SIG-M5 treated with dmso at 0.1 percent for 504 hours (cell line): ENCODE measurements around the gene JAG2.
A peak's percentile ranks its signal among the peaks of the same experiment; 100 is the strongest.

ENCODE experiments used
- DNase-seq: peaks from one replicate; lab custom pipeline; 2025; ENCODE audit not compliant: unreplicated experiment; lab: John Stamatoyannopoulos, UW

Gene JAG2

GRCh38 chr14:105204206-105204930 is 35.8 kb upstream of the JAG2 start:
- no peak for DNase-seq

- DNase-seq, result no peak
Observed at GRCh38 chr14:105203701-105204100, 35.1 kb upstream of the JAG2 start.

GRCh38 chr14:105203057-105203531 is 34.5 kb upstream of the JAG2 start:
- peak; percentile 26 for DNase-seq

GRCh38 chr14:105201925-105202513 is 33.4 kb upstream of the JAG2 start:
- peak; percentile 28 for DNase-seq

GRCh38 chr14:105201156-105201924 is 32.8 kb upstream of the JAG2 start:
- DNase-seq, result no peak

GRCh38 chr14:105200641-105201040 is 32.1 kb upstream of the JAG2 start:
- no peak for DNase-seq

- DNase-seq, result no peak
Observed at GRCh38 chr14:105200074-105200473, 31.5 kb upstream of the JAG2 start.

GRCh38 chr14:105199093-105199492 is 30.5 kb upstream of the JAG2 start:
- no peak for DNase-seq

- no peak for DNase-seq
Observed at GRCh38 chr14:105198588-105198987, 30.0 kb upstream of the JAG2 start.

- peak; percentile 23 for DNase-seq
Observed at GRCh38 chr14:105197211-105197641, 28.6 kb upstream of the JAG2 start.

GRCh38 chr14:105196265-105196960 is 27.8 kb upstream of the JAG2 start:
- no peak for DNase-seq

- DNase-seq, result no peak
Observed at GRCh38 chr14:105195522-105196264, 27.1 kb upstream of the JAG2 start.

- no peak for DNase-seq
Observed at GRCh38 chr14:105195051-105195450, 26.5 kb upstream of the JAG2 start.

- DNase-seq, result no peak
Observed at GRCh38 chr14:105193916-105194782, 25.6 kb upstream of the JAG2 start.

GRCh38 chr14:105192866-105193731 is 24.5 kb upstream of the JAG2 start:
- DNase-seq, result peak; percentile 31

GRCh38 chr14:105187935-105188524 is 19.5 kb upstream of the JAG2 start:
- no peak for DNase-seq

- DNase-seq, result no peak
Observed at GRCh38 chr14:105187116-105187515, 18.5 kb upstream of the JAG2 start.

GRCh38 chr14:105185973-105186372 is 17.4 kb upstream of the JAG2 start:
- no peak for DNase-seq
